Kidney (tissue), 14 donors: ENCODE results near the gene CIITA. TPM values are rescaled to one million over a fixed set of nuclear protein-coding genes. Genes with fewer than 3 reads are reported as not detected.

Source experiments
- DNase-seq, 5 donors: peaks; one replicate each; pipeline ENCODE4 v3.0.0-alpha.2; 2013 to 2020
- FAIRE-seq: peaks from 2 replicates; lab custom pipeline; 2012; peaks lifted over from hg19 to GRCh38; lab: Jason Lieb, UNC
- H3K27ac ChIP-seq, 2 donors: one replicate each; pipeline ENCODE4 v1.7.0; 2013; ENCODE audit warnings: low read depth in 2 of 2, low read length in 2 of 2, inconsistent platforms in 1 of 2
- H3K27me3 ChIP-seq: one replicate; pipeline ENCODE4 v1.7.1; 2013; ENCODE audit warnings: low read length, inconsistent platforms; ENCODE audit not compliant: control insufficient read depth, insufficient read depth
- H3K36me3 ChIP-seq, 3 donors: one replicate each; pipeline versions ENCODE4 v1.7.0 to v1.7.1; 2013; ENCODE audit warnings: low read length in 3 of 3, control low read depth in 1 of 3, inconsistent platforms in 1 of 3; ENCODE audit not compliant: insufficient read depth in 3 of 3, control insufficient read depth in 2 of 3
- H3K4me1 ChIP-seq, 3 donors: one replicate each; pipeline versions ENCODE4 v1.7.0 to v1.7.1; 2013; ENCODE audit warnings: low read length in 3 of 3, inconsistent platforms in 1 of 3, low read depth in 1 of 3; ENCODE audit not compliant: control insufficient read depth in 2 of 3, insufficient read depth in 2 of 3
- H3K4me3 ChIP-seq, 3 donors: one replicate each; pipeline versions ENCODE4 v1.7.0 to v1.8.1; 2013; ENCODE audit warnings: low read length in 3 of 3, control low read depth in 1 of 3, inconsistent platforms in 1 of 3
- H3K9ac ChIP-seq, 3 donors: one replicate each; pipeline versions ENCODE4 v1.7.0 to v1.7.1; 2013; ENCODE audit warnings: low read length in 3 of 3, control low read depth in 1 of 3, inconsistent platforms in 1 of 3
- H3K9me3 ChIP-seq, 3 donors: one replicate each; pipeline versions ENCODE4 v1.7.0 to v1.7.1; 2013; ENCODE audit warnings: low read length in 3 of 3, control low read depth in 1 of 3, inconsistent platforms in 1 of 3; ENCODE audit not compliant: control insufficient read depth in 2 of 3, insufficient read depth in 1 of 3
- intact Hi-C: fragments of 100-400 bp; cut with DNase I; formaldehyde crosslinking; loops from one replicate; pipeline ENCODE4 v1.11.1; 2022
- polyA plus RNA-seq: library from polyadenylated mRNA; stranded (reverse); fragments of 350-450 nt; fragmentation: Illumina TruSeq; extraction: RNeasy Lipid Tissue Mini Kit (QIAGEN cat#74804); gene quantifications from one replicate; pipeline ENCODE4 v1.2.3, GENCODE V29; 2014; ENCODE audit warnings: low read depth, low replicate concordance; ENCODE audit not compliant: insufficient read depth
- total RNA-seq: library from RNA; stranded (reverse); fragmentation: NEBNext Ultra II Directional; extraction: Animal tissue kit (Norgen Biotek cat#: 25700); gene quantifications from one replicate; pipeline ENCODE4 v1.2.1, GENCODE V29; 2021
- TF ChIP-seq, protein P1 (sequence below): IDR thresholded peaks from 3 replicates; pipeline ENCODE4 v1.5.1; 2012; ENCODE audit warnings: mild to moderate bottlenecking, moderate library complexity, borderline replicate concordance; ENCODE audit not compliant: insufficient read depth; ENCODE audit errors: extremely low read depth
- donor health status: control.
- donor health status: control.
- donor health status: control.
- donor health status: control.
- donor health status: control.
- donor health status: DM: yes; HTN: yes; CAD: no.
- donor health status: Normal renal cell carcinoma (clear cell type).

CIITA gene
- total and polyA plus RNA-seq, 2 donors from 2014 or later, result 8.3 to 50.5 TPM

DNA sequence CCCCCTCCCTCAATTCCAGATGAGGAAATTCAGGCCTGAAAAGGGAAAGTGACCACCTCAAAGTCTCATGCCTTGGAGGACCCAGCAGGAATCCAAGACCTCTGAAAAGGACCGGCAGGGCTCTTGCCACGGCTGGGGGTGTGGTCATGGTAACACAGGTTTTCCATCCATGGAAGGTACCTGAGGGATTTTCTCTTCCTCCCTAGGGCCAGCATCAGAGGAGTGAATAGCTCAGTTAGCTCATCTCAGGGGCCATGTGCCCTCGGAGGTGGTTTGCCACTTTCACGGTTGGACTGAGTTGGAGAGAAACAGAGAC lies 1.3 kb downstream of the CIITA start:
- TF ChIP-seq, protein P1, sequence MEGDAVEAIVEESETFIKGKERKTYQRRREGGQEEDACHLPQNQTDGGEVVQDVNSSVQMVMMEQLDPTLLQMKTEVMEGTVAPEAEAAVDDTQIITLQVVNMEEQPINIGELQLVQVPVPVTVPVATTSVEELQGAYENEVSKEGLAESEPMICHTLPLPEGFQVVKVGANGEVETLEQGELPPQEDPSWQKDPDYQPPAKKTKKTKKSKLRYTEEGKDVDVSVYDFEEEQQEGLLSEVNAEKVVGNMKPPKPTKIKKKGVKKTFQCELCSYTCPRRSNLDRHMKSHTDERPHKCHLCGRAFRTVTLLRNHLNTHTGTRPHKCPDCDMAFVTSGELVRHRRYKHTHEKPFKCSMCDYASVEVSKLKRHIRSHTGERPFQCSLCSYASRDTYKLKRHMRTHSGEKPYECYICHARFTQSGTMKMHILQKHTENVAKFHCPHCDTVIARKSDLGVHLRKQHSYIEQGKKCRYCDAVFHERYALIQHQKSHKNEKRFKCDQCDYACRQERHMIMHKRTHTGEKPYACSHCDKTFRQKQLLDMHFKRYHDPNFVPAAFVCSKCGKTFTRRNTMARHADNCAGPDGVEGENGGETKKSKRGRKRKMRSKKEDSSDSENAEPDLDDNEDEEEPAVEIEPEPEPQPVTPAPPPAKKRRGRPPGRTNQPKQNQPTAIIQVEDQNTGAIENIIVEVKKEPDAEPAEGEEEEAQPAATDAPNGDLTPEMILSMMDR, result no peak
- no peaks in the 10 kb centered on the region for H3K36me3 ChIP-seq
- FAIRE-seq (no peak), DNase-seq (no peak)
- peaks cover under 1 to 27% (median 8%) of the 10 kb centered on the region in 3 donors for H3K4me1 ChIP-seq
- H3K27ac ChIP-seq, result peak overlapping the region; percentile 74
- no peaks in the 10 kb centered on the region for H3K9me3 ChIP-seq
- peak overlapping the region in 2 of 3 donors; percentile 76 to 83 for H3K4me3 ChIP-seq
- H3K9ac ChIP-seq, result peak overlapping the region in 1 of 3 donors; percentile 80
- intact Hi-C loops, result no loop called here
- H3K27me3 ChIP-seq, result peaks cover 5% of the 10 kb centered on the region

DNA sequence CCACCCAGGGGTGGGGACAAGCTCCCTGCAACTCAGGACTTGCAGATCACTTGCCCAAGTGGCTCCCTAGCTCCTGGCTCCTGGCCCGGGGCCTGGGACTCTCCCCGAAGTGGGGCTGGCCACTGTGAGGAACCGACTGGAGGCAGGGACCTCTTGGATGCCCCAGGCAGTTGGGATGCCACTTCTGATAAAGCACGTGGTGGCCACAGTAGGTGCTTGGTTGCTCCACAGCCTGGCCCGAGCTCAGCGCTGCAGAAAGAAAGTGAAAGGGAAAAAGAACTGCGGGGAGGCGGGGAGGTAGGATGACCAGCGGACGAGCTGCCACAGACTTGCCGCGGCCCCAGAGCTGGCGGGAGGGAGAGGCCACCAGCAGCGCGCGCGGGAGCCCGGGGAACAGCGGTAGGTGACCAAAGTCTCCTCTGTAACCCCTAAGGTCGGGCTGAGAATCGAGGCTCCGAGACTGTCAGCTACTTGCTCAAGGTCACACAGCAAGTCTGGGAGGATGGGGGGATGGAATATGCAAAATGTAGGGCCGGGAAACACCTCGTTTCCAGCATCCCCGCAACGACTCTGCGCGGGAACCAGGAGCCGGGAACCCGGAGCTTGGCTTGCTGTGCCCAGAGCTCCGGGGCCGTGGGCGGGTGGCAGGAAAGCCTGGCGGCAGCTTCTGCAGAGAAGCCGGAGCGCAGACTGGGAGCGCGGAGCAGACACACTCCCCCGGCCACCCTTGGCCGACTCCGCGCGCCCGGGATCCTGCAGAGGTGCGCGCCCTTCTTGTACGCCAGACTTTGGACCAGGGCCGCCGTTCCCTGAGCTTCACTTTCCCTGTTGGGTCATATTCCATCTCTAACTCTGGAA lies 1.9 kb downstream of the CIITA start:
- peaks cover 2 to 33% (median 13%) of the 10 kb centered on the region in 3 donors for H3K4me1 ChIP-seq
- no peak for FAIRE-seq
- peak; percentile 64 to 90 (median 74) for DNase-seq

DNA sequence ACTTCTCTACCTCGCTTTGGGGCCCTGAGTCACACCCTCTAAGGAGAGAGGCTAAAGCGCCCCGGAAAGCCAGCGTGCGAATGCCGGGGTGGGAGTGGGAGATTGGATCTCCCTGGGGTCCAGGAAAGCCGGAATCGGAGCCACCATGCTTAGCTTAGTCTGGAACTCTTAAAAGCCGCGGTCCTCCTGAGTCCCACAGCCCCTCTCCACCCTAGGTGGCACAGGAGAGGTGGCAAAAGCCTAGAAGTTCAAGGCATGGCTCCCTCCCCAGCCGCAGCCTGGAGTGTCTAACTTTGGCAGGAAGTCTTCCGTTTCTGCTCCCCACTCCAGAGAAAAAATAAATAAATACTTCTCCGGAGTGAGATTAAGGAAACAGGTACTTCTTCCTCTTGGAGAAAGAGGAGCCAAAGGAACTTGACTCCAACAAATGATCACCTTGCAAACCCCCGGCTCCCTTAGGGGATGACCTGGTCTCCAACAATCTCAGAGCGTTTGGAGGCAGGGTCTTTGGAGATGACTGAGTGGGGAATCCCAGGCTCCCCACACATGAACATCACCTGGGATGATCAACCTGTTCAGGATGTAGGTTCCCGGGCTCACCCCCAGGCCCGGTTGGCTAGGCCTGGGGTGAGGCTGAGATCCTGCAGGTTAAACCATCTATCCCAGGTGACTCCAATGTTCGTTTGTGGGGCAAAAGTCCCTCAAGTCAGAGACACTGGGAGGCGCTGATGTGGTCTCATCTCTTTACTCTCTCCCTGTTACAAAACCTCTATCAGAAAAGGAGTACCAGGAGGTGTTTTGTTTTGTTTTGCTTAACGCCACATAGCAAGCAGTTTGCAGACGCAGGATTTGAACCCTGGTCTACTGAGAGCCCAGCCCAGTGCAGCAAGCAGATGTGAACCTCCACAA lies 2.9 kb downstream of the CIITA start:
- H3K4me1 ChIP-seq, result peaks cover 2 to 33% (median 17%) of the 10 kb centered on the region in 3 donors
- peak overlapping the region in 1 of 3 donors; percentile 80 for H3K9ac ChIP-seq
- peak overlapping the region in 2 of 3 donors; percentile 76 to 83 for H3K4me3 ChIP-seq
- no peak for DNase-seq
- intact Hi-C loops, result no loop called here
- peaks cover 5% of the 10 kb centered on the region for H3K27me3 ChIP-seq
- no peaks in the 10 kb centered on the region for H3K9me3 ChIP-seq
- TF ChIP-seq, protein P1, result no peak
- H3K27ac ChIP-seq, result peak overlapping the region; percentile 72 to 74
- H3K36me3 ChIP-seq, result no peaks in the 10 kb centered on the region
- FAIRE-seq, result no peak

More for the DNA sequence above, 1.9 kb downstream of the CIITA start:
- Histone ChIP-seq H3K36me3 (no peaks in the 10 kb centered on the region), H3K4me3 (peak overlapping the region; percentile 41 to 83 (median 76)), H3K27ac (peak overlapping the region; percentile 74), H3K9ac (peak overlapping the region in 2 of 3 donors; percentile 8 to 80), H3K9me3 (no peaks in the 10 kb centered on the region), H3K27me3 (peaks cover 5% of the 10 kb centered on the region)
- TF ChIP-seq, protein P1, result no peak
- intact Hi-C loops, result no loop called here
